AG09309 (cell line): ENCODE measurements around the gene HEY2.

Source experiments
- DNase-seq: peaks from one replicate; pipeline ENCODE4 v3.0.0-alpha.2; 2010; ENCODE audit warnings: low read depth
- H3K4me3 ChIP-seq: 2 replicates; pipeline ENCODE4 v1.5.1; 2011; ENCODE audit warnings: mild to moderate bottlenecking, low read depth, low read length, moderate library complexity; ENCODE audit not compliant: control insufficient read depth
- TF ChIP-seq, protein P1 (sequence below): IDR thresholded peaks from 2 replicates; pipeline ENCODE4 v1.5.1; 2011; ENCODE audit warnings: mild to moderate bottlenecking, low read depth, low read length, inconsistent platforms; ENCODE audit not compliant: insufficient read depth, control insufficient read depth; ENCODE audit errors: missing control alignments

Gene HEY2

DNA sequence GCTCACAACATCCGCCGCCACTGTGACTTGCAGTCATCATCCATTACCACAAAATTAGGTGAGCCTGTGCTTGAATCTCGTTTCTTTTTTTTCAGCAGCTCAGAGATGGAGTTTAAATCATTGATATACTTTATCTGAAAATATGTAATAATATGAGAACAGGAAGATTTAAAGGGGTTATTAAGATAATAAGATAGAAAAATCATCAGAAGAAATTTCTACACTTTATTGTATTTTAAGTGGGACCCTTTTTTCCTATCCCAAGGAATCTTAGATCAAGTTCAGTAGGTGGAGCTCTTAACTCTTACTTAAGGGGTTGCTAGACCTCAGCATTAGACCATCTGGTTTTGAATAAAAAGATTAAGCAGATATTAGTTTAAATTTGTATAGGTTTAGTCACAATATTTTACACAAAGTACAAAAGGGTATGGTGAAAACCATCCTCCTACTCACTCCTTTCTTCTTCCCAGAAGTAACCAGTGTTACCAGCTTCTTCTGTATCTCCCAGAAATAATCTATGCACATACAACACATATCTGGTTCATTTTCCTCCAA lies 32.0 kb downstream of the HEY2 start:
- TF ChIP-seq, protein P1, sequence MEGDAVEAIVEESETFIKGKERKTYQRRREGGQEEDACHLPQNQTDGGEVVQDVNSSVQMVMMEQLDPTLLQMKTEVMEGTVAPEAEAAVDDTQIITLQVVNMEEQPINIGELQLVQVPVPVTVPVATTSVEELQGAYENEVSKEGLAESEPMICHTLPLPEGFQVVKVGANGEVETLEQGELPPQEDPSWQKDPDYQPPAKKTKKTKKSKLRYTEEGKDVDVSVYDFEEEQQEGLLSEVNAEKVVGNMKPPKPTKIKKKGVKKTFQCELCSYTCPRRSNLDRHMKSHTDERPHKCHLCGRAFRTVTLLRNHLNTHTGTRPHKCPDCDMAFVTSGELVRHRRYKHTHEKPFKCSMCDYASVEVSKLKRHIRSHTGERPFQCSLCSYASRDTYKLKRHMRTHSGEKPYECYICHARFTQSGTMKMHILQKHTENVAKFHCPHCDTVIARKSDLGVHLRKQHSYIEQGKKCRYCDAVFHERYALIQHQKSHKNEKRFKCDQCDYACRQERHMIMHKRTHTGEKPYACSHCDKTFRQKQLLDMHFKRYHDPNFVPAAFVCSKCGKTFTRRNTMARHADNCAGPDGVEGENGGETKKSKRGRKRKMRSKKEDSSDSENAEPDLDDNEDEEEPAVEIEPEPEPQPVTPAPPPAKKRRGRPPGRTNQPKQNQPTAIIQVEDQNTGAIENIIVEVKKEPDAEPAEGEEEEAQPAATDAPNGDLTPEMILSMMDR = no peak
- H3K4me3 ChIP-seq = peak overlapping the region; percentile 68
- DNase-seq = no peak

DNA sequence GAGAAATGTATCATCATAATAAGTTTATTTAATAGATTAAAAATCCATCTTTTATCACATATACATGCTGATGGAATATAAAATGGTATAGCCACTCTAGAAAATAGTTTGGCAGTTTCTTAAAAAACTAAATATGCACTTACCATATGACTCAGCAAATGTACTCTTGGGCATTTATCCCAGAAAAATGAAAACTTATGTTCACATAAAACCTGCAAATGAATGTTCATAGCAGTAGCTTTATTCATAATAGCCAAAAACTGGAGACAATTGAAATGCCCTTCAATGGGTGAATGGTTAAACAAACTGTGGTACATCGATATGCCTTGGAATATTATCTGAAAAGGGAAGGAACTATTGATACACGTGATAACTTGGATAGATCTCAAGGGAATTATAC lies 34.9 kb downstream of the HEY2 start:
- no peak overlapping the region for H3K4me3 ChIP-seq
- TF ChIP-seq, protein P1 = no peak
- no peak for DNase-seq

DNA sequence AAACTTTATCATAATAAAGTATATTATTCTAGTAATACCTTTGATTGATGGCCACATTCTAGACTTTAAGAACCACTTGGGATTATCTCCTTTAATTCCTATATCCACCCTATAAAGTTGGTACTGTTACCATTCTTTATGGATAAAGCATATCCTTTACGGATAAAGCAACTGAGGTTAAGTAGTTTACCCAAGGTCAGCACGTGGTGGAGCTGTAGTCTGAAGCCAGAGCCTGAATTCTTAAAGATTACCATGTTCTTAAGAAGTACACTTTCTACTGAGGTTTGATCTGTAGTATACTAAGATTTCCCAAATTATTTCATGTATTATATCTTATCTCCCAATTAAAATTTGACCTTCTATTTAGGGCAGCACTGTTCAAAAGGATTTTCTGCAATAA lies 38.4 kb downstream of the HEY2 start:
- DNase-seq = no peak
- no peak overlapping the region for H3K4me3 ChIP-seq
- TF ChIP-seq, protein P1 = no peak

DNA sequence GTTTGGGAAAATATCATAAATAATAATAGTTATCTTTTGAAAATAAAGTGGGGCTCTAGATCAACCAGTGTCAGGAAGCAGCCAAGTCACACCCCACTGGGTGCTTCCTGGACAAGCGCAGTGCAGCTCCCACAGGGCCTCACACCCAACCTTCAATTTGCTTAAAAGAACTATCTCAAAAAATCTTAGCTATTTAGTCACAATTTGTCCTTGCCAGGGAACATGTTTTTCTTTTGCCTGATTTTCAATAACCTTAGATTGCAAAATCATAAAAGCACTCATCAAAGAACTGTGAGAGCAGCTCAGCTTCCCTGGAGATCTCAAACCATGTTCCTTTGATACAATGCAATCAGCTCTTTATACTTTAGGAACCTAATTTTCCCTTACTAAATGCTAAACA lies 39.7 kb downstream of the HEY2 start:
- no peak for DNase-seq
- TF ChIP-seq, protein P1 = no peak

DNA sequence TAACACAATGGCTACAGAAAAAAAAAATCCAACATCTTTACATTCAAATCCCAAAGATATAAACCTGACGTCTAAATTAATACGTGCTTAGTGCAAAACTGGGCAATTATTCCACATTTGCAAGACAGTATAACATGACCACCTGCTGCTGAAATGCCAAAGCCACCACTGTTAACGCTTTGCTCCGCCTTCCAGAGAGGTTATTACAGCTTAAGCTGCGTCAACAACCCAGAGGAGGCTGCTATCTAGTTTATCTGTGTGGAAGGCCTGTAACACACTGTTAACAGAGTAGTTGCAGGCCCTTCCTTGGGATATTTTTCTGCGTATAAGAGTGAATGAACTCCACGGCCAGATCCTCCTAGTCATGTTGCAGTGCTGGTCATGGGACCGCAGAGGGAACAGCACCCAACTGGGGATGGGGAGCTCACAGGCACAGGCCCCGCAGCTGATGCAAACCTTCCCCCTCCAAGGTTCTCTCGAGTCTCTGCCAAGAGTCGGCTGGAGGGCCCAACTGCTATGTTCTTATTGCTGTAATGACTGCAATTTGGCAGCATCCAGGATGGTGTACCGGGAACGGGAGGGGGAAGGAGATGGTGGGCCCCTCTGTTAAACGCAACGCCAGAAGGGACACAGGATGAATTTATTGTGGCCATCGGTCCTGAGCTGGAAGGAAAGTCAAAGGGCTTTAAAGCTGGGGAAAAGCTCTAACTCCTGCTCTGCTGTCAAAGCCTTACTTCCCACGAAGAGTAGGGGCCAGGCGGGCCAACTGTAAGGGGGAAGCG lies 40.3 kb downstream of the HEY2 start:
- DNase-seq = no peak
- peak overlapping the region; percentile 88 for H3K4me3 ChIP-seq
- TF ChIP-seq, protein P1 = no peak

More for the DNA sequence above, 39.7 kb downstream of the HEY2 start:
- H3K4me3 ChIP-seq = no peak overlapping the region

DNA sequence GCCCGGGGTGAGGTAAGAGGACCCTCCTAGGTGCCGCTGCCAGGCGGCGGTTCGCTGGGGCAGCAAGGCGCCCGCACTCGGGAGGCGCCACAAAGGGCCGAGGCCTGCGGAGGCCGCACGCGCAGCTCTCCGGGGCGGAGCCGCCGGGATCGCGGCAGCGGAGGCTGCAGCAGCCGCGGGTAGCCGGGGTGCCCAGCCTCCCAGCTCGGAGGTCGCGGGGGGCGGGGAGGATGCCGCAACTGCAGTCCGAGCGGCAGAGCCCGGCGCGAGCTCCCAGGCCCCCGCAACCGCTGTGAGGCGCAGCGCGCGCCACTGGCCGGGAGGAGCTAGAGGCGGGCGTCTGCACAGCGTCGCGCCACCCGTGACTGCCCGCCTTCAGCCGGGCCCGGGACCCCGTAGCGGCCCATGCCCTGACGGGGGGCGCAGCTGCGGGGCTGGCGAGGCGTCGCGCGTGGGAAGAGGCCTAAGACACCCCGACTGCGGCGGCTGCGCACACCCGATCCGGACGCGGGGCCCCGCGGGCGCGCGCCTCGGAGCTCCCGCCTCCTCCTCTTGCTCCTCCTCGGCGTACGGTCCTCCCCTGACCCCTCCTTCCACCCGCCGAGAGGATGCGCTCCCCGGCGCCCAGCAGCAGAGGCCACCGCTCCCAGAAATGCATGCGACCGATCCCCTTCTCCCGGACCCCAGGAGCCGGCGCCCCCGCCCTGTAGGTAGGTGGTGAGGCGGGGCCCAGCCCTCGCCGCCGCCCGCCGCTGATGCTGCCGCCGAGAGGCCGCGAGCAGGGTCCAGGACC lies 41.1 kb downstream of the HEY2 start, which contains the start of gene NCOA7:
NCOA7 (plus strand) TSS at position 603 of the 793 bp plus-strand sequence. CDS start 24,395 bp downstream, outside the sequence.
- no peak for DNase-seq
- H3K4me3 ChIP-seq = peak within 1 kb of the TSS; percentile 88
- TF ChIP-seq, protein P1 = peak; percentile 3
